IPS-NIHi11 (cell line): ENCODE measurements around the gene FARSA.
"Not testable (repeated sequence)": the region's sequence is repeated elsewhere in the genome, so short reads cannot be mapped to it uniquely, and the experiment has no call there.

Experiments
- DNase-seq: peaks from one replicate; pipeline ENCODE4 v3.0.0; 2012; ENCODE audit warnings: mixed read lengths, low spot score

The FARSA gene

DNA sequence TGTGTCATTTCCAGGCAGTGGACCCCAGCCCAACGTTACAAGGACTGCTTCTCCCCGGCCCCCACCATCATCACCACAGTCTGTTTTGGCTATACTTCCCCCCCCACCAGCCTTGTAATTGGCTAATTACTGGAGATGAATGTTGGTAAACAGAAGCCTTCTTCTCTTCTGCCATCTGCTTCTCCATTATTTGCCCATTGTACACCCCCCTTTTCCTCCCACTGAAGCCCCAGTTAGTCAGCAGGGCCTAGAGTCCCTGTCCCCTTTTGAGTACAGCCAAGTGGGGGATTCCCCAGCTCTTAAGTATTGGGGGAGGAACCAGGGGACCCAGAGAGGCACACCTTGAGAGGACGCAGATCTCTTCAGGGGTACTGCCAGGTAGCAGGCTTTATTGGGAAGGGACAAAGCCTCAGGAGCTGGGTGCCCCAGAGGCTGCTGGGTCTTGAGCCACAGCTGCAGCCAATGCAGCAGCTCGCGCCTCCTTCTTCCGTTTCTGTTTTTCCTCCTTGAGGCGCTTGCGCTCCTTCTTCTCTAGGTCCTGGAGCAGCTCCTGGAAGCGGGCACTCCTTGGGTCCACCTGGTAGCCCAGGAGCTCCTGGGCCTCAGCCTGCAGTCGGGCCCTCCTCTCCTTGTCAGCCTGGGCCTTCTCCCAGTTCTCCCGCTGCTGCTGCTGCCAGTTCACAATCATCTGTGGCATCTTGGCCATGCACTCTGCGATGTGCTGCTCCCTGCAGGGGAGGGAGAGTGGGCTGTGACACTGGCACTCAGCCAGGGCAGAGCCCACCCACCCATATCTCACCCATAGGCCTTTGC, 20.5 kb upstream of the FARSA start:
- DNase-seq, result no peak

- DNase-seq, result no peak
Measured at GRCh38 chr19:12953138-12953798, 19.8 kb upstream of the FARSA start.

DNA sequence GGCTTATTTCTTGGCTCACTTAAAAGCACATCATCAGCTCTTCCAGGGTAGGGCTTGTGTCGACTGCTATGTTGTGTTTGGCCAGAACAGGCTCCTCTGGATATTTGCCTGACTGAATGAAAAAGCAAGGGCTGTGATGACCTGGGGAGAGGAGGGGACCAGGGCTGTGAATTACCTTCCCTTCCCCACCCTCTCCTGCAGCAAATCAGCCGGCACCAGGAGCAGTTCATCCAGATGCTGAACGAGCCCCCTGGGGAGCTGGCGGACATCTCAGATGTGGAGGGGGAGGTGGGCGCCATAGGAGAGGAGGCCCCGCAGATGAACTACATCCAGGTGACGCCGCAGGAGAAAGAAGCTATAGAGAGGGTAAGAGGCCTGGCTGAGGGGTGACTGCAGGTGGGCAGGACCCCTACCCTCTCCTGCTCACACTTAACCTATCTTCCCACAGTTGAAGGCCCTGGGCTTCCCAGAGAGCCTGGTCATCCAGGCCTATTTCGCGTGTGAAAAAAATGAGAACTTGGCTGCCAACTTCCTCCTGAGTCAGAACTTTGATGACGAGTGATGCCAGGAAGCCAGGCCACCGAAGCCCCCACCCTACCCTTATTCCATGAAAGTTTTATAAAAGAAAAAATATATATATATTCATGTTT, 19.1 kb upstream of the FARSA start:
- no peak for DNase-seq

GRCh38 chr19:12952050-12952449, 18.5 kb upstream of the FARSA start:
- DNase-seq, result not testable (repeated sequence)

DNA sequence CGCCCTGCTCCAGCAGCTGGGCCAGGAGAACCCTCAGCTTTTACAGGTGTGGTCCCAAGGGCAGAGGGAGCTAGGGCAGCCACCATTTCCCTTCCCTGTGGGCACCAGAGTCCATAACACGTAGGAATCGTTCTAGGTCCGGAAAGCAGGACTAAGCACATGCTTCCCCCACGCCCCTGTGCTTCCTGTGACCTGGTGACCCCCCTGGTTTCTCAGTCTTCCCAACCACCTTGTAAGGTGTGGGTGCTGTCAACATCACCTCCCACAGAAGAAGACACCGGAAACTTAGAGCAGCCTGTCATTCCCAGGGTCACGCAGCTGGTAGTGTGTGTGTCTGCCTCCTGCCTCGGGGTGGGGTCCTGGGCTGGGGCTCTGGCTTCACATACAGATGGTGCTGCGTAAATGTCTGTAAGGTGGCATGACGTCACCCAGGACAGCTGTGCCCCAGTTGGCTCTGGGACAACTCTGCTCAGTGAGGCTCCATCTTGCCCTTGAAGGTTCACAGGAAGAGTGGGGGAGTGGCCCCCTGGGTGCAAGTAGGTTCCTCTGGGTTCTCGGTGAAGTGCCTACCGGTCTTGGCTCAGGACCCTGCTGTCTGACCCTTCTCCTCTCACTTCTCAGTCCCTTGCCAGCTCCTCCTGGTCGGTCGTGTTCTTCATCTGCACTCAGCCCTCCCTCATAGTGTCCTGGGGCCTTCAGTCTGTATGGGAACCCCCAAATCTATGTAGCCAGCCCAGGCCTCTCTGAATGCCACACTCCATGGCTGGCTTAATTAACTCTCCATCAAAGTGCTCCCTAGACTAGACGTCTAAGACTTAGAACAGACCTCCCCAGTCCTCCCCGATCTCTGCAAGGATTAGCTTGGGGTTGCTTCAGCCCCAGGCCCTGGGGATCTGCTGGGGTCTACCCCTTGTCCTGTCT, 16.1 kb upstream of the FARSA start:
- no peak for DNase-seq

DNA sequence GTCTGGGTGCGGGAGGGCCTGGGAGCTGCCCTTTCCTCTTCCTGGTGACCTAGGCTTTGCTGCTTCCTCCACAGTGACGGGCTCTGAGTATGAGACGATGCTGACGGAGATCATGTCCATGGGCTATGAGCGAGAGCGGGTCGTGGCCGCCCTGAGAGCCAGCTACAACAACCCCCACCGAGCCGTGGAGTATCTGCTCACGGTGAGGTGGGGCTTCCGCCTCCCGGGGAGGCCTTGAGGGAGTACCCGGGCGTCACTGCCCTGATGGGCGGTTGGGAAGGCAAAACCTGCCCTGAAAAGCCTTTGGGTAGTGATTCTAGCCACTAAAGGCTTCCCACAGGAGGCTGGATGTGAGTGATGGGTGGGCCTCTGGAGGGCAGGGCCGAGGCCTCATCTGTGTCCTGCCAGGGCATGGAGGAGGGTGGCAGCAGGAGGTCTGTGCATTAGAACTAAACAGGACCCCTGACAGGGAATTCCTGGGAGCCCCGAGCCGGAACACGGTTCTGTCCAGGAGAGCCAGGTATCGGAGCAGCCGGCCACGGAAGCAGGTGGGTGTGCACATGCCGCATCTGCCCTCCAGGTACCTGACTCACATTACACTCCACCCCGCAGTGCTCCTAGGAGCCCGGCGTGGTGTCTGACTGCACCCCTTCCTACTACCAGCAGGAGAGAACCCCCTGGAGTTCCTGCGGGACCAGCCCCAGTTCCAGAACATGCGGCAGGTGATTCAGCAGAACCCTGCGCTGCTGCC, 15.3 kb upstream of the FARSA start:
- no peak for DNase-seq

- no peak for DNase-seq
Measured at GRCh38 chr19:12947702-12948611, 14.4 kb upstream of the FARSA start.

DNA sequence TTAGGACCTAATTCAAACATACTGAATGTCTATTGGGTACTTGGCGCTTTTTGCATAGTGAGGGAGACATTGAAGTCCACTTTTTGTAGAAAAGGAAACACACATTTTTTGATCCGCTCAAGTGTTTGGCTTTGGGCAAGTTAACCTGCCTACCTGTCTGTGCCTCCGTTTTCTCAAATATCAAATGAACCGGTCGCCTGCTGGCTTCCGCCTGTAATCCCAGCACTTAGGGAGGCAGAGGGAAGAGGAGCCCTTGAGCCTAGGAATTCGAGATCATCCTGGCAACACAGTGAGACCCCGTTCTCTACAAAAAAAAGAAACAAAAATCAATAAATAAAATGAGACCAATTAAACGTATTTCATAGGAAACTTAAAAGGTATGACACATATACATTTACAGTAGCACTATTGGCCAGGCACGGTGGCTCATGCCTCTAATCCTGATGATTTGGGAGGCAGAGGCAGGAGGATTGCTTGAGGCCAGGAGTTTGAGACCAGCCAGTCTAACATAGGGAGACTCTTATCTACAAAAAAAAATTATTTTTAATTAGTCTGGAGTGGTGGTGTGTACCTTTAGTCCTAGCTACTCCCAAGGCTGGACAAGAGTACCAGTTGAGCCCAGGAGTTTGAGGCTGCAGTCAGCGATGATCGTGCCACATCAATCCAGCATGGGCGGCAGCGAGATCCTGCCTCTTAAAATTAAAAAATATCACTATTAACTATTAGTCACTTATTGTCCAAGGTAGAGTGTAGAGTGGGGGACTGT, 13.4 kb upstream of the FARSA start:
- DNase-seq, result no peak

DNA sequence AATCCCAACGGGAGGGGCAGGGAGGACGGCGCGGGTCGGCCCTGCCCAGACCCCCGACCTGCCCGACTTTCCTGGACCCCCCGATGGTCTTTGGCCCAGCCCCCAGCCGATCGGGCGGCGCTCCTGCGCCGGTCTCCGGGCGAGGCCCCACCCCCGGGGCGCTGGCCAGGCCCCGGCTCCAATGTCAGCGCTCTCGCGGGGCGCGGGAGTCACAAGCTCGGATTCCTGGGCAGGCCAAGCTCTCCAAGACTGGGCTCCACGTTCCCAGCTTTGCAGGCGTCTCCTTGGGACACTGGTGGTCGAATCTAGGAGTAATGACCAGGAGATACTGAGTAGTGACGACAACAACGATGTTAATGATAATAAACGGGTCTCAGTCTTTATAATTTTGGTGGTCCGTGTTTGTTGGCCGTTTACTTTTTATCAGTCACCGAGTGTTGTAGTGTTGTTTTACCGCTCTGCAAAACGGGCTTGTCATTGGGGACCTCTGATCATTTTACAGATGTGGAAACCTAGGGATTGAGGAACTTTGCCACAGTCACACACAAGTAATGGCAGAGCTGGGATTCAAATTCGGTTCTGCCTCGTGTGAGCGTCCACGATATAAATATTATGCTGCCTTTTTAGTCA, 12.7 kb upstream of the FARSA start:
- DNase-seq, result peak; percentile 93

DNA sequence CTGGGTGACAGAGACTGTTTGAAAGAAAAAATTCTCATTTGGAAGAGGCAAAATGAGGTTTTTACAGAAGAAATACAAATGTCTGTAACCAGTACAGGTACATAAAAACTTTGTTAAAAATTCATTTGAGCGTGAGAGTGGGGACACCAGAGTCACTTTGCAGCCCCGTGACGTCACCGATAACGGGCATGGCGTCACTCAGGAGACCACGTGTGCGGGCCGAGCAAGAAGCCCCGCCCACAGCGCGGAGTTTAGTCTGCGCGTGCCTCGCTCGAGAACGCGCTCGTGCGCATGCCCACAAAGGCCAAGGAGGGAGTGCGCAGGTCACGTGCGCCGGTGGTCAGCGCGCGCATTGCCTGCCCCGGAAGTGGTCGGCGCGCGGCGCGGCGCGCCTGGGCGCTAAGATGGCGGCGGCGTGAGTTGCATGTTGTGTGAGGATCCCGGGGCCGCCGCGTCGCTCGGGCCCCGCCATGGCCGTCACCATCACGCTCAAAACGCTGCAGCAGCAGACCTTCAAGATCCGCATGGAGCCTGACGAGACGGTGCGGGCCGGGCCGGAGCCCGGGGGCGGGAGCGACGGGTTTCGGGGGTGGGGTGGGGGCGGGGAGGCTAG, 12.1 kb upstream of the FARSA start, which contains the start of gene RAD23A:
TSS of gene RAD23A (plus strand) at position 384 of the 613 bp plus-strand sequence. CDS start at position 471, 87 bp downstream.
- DNase-seq, result peak; percentile 94

GRCh38 chr19:12944104-12944674, 10.7 kb upstream of the FARSA start:
- no peak for DNase-seq

DNA sequence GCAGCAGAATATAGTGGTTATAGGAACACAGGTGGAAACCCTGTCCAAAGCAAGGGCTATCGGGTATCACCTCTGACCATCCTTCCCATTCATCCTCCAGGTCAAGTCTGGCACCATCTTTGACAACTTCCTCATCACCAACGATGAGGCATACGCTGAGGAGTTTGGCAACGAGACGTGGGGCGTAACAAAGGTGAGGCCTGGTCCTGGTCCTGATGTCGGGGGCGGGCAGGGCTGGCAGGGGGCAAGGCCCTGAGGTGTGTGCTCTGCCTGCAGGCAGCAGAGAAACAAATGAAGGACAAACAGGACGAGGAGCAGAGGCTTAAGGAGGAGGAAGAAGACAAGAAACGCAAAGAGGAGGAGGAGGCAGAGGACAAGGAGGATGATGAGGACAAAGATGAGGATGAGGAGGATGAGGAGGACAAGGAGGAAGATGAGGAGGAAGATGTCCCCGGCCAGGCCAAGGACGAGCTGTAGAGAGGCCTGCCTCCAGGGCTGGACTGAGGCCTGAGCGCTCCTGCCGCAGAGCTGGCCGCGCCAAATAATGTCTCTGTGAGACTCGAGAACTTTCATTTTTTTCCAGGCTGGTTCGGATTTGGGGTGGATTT, 10.0 kb upstream of the FARSA start:
- DNase-seq, result no peak

GRCh38 chr19:12940897-12941296, 7.4 kb upstream of the FARSA start:
- DNase-seq, result no peak

- no peak for DNase-seq
Measured at GRCh38 chr19:12939975-12940423, 6.5 kb upstream of the FARSA start.

DNA sequence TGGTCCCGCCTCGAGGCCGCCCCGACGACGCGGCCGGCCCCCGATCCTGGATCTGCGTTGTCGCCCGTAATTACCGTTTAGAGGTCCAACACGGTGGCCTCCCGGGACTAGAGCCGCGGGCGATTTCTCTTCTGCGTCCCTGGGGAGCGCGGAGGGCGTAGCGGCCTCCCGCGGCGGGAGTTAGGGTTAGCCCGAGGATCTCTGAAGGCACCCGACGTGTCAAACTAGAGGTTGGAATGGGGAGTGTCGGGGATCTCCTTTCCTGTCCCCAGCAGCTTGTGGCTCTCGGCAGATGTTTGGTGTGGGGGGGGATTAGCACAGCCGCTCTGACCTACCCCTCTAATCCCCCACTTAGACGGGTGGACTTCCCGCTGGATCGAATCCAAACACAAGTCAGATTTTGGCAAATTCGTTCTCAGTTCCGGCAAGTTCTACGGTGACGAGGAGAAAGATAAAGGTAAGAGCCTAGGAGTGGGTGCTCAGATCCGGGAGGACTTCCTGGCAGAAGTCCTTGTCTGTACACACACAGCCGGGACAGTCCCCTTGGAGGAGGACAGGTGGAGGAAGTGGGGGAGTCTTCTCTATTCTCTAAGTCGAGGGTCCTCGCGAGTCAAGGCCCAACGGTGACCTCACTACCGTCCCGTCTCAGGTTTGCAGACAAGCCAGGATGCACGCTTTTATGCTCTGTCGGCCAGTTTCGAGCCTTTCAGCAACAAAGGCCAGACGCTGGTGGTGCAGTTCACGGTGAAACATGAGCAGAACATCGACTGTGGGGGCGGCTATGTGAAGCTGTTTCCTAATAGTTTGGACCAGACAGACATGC, 5.5 kb upstream of the FARSA start:
- DNase-seq, result no peak

DNA sequence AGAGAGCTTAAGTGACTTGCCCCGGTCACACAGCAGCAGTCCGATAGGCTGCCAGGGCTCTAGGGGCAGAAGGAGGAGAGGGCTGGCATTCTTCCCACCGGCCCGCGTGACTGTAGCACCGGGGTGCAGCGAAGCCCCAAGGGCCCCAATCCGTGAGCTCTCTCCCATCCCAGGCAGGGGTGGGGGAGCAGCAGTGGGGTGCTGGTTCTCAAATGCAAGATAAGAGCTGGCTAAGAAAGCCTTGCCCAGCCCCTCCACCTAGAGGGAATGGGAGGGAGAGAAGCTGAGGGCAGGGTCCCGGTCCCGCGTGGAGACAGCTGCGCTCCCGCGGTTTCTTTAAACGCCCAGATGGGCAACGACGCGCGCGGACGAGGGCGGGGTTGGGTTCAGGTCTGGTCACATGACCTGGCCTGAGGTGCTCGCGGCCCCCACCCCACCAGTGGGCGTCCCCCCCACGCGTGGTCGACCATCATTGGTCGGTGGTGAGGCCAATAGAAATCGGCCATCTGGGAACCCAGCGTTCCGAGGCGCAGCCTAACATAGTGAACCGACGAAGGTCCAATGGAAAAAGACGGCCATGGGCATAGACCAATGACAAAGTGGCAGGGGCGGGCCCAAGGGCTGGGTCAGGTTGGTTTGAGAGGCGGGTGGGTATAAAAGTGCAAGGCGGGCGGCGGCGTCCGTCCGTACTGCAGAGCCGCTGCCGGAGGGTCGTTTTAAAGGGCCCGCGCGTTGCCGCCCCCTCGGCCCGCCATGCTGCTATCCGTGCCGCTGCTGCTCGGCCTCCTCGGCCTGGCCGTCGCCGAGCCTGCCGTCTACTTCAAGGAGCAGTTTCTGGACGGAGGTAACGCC, 4.6 kb upstream of the FARSA start, which contains the start of gene CALR:
TSS of gene CALR (plus strand) at position 683 of the 852 bp plus-strand sequence. CDS start at position 754, 71 bp downstream.
- peak; percentile 95 for DNase-seq
